ENCODE results near the gene C5orf34.
A peak's percentile ranks its signal among the peaks of the same experiment; 100 is the strongest.

C5orf34 gene, protein sequence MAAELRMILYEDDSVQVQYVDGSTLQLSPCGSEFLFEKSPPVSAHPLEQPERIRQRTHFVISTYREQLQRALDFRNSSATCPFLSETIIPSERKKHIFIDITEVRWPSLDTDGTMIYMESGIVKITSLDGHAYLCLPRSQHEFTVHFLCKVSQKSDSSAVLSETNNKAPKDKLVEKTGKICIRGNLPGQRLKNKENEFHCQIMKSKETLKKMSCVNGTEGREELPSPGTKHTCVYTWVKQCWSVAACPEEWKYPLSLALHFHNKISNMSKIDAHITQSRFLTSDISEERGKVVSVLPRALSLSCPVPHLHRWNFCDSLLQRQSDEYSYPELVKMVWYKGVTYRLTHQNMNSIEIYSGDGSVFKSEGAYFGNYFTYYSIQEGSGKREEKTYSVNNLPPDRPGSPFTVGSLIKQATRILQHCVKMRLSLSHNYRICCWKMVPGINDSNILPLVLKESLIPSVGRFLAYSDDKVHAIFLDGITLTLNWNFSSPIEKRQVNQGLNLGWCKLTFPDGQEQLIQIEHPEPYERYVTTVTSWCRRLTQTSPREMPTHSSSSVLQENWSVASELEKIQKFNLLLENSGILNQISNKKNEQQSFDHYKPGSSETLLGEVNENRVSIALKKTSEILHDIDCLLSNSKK

DNA sequence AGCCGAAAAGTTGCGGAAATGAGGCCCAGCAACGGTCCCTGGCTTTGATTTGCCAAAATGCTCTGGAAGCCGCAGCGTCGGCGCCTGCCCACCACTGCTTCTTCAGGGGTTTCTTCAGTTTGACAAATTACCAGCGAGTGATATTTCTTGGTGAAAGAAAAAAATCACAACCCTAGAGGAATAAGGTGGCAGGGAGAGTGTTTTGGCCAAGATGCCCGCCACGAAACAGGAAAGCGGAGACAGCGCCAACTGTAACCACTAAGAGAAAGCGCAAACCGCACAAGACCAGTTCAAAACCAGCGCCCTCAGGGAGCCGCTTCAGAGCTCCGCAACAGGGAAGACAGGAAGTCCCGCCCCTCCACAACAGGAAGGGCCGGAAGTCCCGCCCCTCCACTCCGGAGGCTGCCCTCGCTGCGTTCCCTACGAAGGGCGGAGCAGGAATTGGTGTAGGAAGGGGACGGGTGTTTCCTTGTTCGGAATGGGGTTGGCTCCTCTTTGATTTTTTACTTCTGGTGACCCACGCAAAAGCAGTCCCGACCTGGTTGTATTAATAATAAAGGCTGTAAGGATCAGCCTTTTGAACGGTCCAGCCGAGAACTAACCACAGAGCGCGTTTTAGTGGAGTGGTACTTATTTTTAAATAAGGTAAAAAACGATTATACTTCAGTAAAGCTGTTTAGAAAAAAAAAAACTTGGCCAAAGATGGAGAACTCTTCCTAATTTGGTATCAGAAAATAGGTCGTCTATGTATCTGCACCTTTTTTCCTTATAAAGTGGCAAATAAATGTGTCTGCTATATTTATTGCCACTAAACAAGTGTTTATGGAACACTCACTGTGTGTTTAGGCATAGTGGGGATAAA is at the start of gene C5orf34:
C5orf34 (minus strand) TSS at position 333 of the 862 bp plus-strand sequence. CDS start 5,809 bp downstream, outside the sequence.
- H3K9me3 ChIP-seq = no peaks in the 10 kb centered on the region
- H3K4me1 ChIP-seq = peaks cover 0 to 17% (median 12%) of the 10 kb centered on the region in 4 donors
- TF ChIP-seq, protein P1, sequence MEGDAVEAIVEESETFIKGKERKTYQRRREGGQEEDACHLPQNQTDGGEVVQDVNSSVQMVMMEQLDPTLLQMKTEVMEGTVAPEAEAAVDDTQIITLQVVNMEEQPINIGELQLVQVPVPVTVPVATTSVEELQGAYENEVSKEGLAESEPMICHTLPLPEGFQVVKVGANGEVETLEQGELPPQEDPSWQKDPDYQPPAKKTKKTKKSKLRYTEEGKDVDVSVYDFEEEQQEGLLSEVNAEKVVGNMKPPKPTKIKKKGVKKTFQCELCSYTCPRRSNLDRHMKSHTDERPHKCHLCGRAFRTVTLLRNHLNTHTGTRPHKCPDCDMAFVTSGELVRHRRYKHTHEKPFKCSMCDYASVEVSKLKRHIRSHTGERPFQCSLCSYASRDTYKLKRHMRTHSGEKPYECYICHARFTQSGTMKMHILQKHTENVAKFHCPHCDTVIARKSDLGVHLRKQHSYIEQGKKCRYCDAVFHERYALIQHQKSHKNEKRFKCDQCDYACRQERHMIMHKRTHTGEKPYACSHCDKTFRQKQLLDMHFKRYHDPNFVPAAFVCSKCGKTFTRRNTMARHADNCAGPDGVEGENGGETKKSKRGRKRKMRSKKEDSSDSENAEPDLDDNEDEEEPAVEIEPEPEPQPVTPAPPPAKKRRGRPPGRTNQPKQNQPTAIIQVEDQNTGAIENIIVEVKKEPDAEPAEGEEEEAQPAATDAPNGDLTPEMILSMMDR (IDR thresholded peaks at IDR 0.05) = peak in 1 of 2 experiments; percentile 7
- DNase-seq = peak; percentile 98
- H3K27me3 ChIP-seq = no peaks in the 10 kb centered on the region
- H3K27ac ChIP-seq = peak within 1 kb of the TSS; percentile 83 to 87
- H3K4me3 ChIP-seq = peak within 1 kb of the TSS; percentile 58 to 81
- intact Hi-C loops (cut with DNase I; ENCODE audit: low total_unique reads) = no loop called here
- no peaks in the 10 kb centered on the region for H3K36me3 ChIP-seq

DNA sequence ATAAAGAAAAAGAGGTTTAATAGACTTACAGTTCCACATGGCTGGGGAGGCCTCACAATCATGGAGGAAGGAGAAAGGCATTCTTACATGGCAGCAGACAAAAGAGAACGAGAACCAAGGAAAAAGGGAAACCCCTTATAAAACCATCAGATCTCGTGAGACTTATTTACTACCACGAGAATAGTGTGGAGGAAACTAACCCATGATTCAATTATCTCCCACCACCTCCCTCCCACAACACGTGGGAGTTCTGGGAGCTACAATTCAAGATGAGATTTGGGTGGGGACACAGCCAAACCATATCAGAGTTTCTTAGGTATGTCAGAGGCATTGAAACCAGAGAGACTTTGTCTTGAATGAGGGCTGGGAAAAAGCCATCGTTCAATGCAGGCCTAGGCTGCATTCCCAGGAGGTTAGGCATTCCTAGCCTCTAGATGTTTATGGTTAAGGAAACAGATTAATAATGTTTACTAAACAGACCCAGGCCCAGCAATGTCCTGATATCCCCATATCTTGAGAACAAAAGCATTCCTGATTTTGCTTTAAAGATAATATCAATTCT is 49.4 kb upstream of the C5orf34 start:
- intact Hi-C loops (cut with DNase I; ENCODE audit: low total_unique reads) = no loop called here
- TF ChIP-seq, protein P1 (IDR thresholded peaks at IDR 0.05) = no peak
- no peak overlapping the region for H3K27ac ChIP-seq

DNA sequence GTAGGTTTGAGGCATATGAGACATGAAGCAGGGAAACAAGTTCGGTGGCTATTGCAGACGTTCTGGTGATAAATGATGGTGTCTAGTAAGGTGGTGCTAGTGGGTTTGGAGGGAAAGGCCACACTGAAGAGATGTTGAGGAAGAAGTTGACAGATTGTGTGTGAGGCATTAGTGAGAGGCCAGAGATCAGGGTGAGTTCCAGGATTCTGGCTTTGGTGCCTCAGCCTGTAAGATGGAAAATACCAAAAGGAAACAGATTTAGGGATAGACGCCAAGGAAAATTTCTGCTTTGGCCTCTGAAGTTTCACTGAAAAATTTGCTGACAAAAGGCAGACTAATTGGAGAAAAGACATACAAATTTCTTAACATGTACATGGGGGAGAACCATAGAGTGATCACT is 48.4 kb upstream of the C5orf34 start:
- H3K9me3 ChIP-seq = no peaks in the 10 kb centered on the region
- peak overlapping the region; percentile 35 to 51 for H3K27ac ChIP-seq
- no peak overlapping the region for H3K4me3 ChIP-seq
- TF ChIP-seq, protein P1 (IDR thresholded peaks at IDR 0.05) = no peak
- H3K27me3 ChIP-seq = no peaks in the 10 kb centered on the region
- DNase-seq = no peak
- H3K36me3 ChIP-seq = no peaks in the 10 kb centered on the region
- intact Hi-C loops (cut with DNase I; ENCODE audit: low total_unique reads) = no loop called here
- peaks cover 0 to 12% (median 3%) of the 10 kb centered on the region in 4 donors for H3K4me1 ChIP-seq

More for the DNA sequence above, 49.4 kb upstream of the C5orf34 start:
- Histone ChIP-seq H3K9me3 (no peaks in the 10 kb centered on the region), H3K27me3 (no peaks in the 10 kb centered on the region), H3K4me1 (peaks cover 0 to 12% (median 3%) of the 10 kb centered on the region in 4 donors), H3K36me3 (no peaks in the 10 kb centered on the region), H3K4me3 (no peak overlapping the region)
- no peak for DNase-seq

DNA sequence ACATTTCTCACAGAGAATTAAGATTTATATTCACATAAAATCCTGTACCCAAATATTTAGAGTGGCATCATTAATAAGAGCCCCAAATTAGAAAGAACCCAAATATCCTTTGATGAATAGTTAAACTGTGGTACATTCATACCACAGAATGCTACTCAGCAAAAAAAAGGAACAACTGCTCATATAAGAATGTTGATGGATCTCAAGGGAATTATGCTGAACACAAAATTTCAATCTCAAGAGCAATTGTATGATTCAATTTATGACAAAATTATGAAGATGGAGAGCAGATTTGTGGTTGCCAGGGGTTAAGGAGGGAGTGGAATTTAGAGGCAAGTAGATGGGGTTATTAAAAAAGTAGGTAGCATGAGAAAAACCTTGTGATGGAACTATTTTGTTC is 46.4 kb upstream of the C5orf34 start:
- H3K4me1 ChIP-seq = peaks cover 0 to 18% (median 3%) of the 10 kb centered on the region in 4 donors
- no peaks in the 10 kb centered on the region for H3K36me3 ChIP-seq
- no peaks in the 10 kb centered on the region for H3K27me3 ChIP-seq
- no peaks in the 10 kb centered on the region for H3K9me3 ChIP-seq
- H3K4me3 ChIP-seq = no peak overlapping the region
- DNase-seq = no peak
- intact Hi-C loops (cut with DNase I; ENCODE audit: low total_unique reads) = no loop called here
- no peak overlapping the region for H3K27ac ChIP-seq
- TF ChIP-seq, protein P1 (IDR thresholded peaks at IDR 0.05) = no peak

DNA sequence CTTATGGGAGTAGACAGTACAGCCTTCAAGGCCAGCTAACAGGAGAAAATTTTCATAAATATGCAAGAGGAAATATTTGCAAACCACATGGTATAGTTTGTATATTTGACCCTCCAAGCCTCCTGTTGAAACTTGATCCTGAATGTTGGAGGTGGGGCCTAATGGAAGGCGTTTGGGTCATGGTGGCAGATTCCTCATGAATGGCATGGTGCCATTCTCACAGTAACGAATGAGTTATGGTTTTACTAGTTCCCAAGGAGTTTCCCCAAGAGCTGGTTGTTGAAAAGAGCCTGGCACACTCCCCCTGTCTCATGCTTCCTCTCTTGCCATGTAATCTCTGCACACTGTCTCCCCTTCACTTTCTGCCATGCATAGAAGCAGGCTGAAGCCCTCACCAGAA is 45.2 kb upstream of the C5orf34 start:
- Histone ChIP-seq H3K9me3 (no peaks in the 10 kb centered on the region), H3K27me3 (no peaks in the 10 kb centered on the region), H3K36me3 (no peaks in the 10 kb centered on the region), H3K27ac (no peak overlapping the region), H3K4me1 (peaks cover 0 to 27% (median 10%) of the 10 kb centered on the region in 4 donors), H3K4me3 (no peak overlapping the region)
- DNase-seq = no peak
- TF ChIP-seq, protein P1 (IDR thresholded peaks at IDR 0.05) = no peak
- intact Hi-C loops (cut with DNase I; ENCODE audit: low total_unique reads) = no loop called here
